GM03348 (cell line): Measurements from ENCODE around the gene PDLIM5.
A peak's percentile ranks its signal among the peaks of the same experiment; 100 is the strongest.
"Not testable (repeated sequence)": the region's sequence is repeated elsewhere in the genome, so short reads cannot be mapped to it uniquely, and the experiment has no call there.

Source experiments
- DNase-seq: peaks from one replicate; pipeline ENCODE4 v3.0.0; 2012; ENCODE audit warnings: low spot score

The PDLIM5 gene

GRCh38 chr4:94530073-94530472 is 78.3 kb downstream of the PDLIM5 start:
- DNase-seq, result no peak

- DNase-seq, result no peak
Observed at GRCh38 chr4:94531991-94532789, 80.4 kb downstream of the PDLIM5 start.

GRCh38 chr4:94533405-94534223 is 81.9 kb downstream of the PDLIM5 start:
- DNase-seq, result no peak

- DNase-seq, result no peak
Observed at GRCh38 chr4:94534401-94535312, 82.9 kb downstream of the PDLIM5 start.

GRCh38 chr4:94536049-94536448 is 84.3 kb downstream of the PDLIM5 start:
- no peak for DNase-seq

GRCh38 chr4:94536649-94537469 is 85.1 kb downstream of the PDLIM5 start:
- no peak for DNase-seq

- no peak for DNase-seq
Observed at GRCh38 chr4:94537921-94538628, 86.3 kb downstream of the PDLIM5 start.

GRCh38 chr4:94540476-94540875 is 88.7 kb downstream of the PDLIM5 start:
- no peak for DNase-seq

GRCh38 chr4:94544811-94545210 is 93.1 kb downstream of the PDLIM5 start:
- no peak for DNase-seq

GRCh38 chr4:94545296-94545695 is 93.6 kb downstream of the PDLIM5 start:
- peak; percentile 43 for DNase-seq

GRCh38 chr4:94546949-94547348 is 95.2 kb downstream of the PDLIM5 start:
- DNase-seq, result no peak

GRCh38 chr4:94548571-94548970 is 96.8 kb downstream of the PDLIM5 start:
- peak; percentile 69 for DNase-seq

GRCh38 chr4:94550352-94550751 is 98.6 kb downstream of the PDLIM5 start:
- DNase-seq, result no peak

- DNase-seq, result no peak
Observed at GRCh38 chr4:94550851-94551250, 99.1 kb downstream of the PDLIM5 start.

- DNase-seq, result peak; percentile 28
Observed at GRCh38 chr4:94551643-94552564, 100.2 kb downstream of the PDLIM5 start.

- DNase-seq, result not testable (repeated sequence)
Observed at GRCh38 chr4:94556047-94556446, 104.3 kb downstream of the PDLIM5 start.

- not testable (repeated sequence) for DNase-seq
Observed at GRCh38 chr4:94557632-94558031, 105.9 kb downstream of the PDLIM5 start.

GRCh38 chr4:94558392-94558904 is 106.7 kb downstream of the PDLIM5 start:
- no peak for DNase-seq

- DNase-seq, result peak; percentile 19
Observed at GRCh38 chr4:94559351-94559806, 107.6 kb downstream of the PDLIM5 start.
